Urothelium cell line (cell line): ENCODE data around the gene SUZ12.
"Not testable (repeated sequence)": the region's sequence is repeated elsewhere in the genome, so short reads cannot be mapped to it uniquely, and the experiment has no call there.

Source experiments
- DNase-seq: peaks from one replicate; pipeline ENCODE4 v3.0.0; 2011; ENCODE audit warnings: low spot score, mixed read lengths
- FAIRE-seq: peaks from 2 replicates; lab custom pipeline; 2011; peaks lifted over from hg19 to GRCh38; lab: Jason Lieb, UNC

Gene SUZ12

GRCh38 chr17:32033223-32033622 lies 96.4 kb downstream of the SUZ12 start:
- DNase-seq, result no peak
- FAIRE-seq, result no peak

- not testable (repeated sequence) for FAIRE-seq, DNase-seq
Measured at GRCh38 chr17:32033812-32034211, 97.0 kb downstream of the SUZ12 start.

GRCh38 chr17:32040246-32040645 lies 103.4 kb downstream of the SUZ12 start:
- DNase-seq, FAIRE-seq: not testable (repeated sequence)

DNA sequence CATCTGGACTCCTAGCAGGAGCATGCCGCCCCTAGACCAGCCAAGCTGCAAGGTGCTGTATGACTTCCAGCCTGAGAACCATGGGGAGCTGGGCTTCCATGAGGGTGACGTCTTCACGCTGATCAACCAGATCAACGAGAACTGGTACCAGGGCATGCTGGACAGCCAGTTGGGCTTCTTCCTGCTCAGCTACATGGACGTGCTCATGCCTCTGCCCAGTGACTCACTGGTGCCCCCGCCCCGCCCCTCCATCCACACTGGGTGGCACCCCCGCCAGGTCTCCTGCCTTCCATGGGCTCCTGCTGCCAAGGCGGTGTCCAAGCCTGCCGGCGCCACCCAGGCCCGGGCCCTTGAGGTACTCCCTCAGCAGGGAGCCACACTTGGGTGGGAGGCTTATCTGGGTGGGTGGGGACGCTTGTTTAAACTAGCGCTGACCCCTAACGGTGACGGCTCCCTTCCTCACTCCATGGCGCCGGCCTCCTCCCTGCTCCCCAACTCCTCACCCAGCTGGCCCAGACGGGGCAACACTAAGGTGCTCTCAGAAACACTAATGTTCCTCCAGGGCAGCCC lies 104.6 kb downstream of the SUZ12 start:
- not testable (repeated sequence) for DNase-seq, FAIRE-seq

GRCh38 chr17:32042266-32042665 lies 105.5 kb downstream of the SUZ12 start:
- FAIRE-seq, DNase-seq: not testable (repeated sequence)

DNA sequence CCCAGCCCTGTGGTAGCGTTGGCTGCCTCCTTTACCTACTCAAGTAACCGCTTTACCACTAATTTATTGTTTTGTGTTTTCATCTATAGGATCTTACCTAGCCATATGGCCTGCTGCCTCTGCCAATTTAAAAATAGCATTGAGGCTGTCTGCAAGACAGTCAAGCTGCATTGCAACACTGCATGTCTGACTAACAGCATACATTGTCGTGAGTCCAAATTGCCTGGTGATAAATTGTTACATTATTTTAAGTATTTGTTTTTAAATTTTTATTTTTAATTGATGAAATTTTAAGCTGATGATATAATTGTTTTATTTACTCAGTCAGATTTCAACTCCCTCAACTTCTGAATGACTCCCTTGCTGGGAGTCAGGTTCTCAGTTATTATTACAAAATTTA lies 108.8 kb downstream of the SUZ12 start:
- DNase-seq, FAIRE-seq: not testable (repeated sequence)

- not testable (repeated sequence) for DNase-seq, FAIRE-seq
Measured at GRCh38 chr17:32047663-32048062, 110.9 kb downstream of the SUZ12 start.
